Activated CD8-positive, alpha-beta T cell treated with anti-CD3 and anti-CD28 coated beads for 36 hours (primary cell): ENCODE results near the gene MPP7. TPM values are rescaled to one million over a fixed set of nuclear protein-coding genes. Genes with fewer than 3 reads are reported as not detected.
"Not testable (repeated sequence)": the region's sequence is repeated elsewhere in the genome, so short reads cannot be mapped to it uniquely, and the experiment has no call there.

ENCODE experiments used
- ATAC-seq: fragments of 200-7000 bp; cut with Tn5 transposase; one replicate; pipeline ENCODE4 v1.10.0; 2021; ENCODE audit warnings: mild to moderate bottlenecking, moderate library complexity
- CTCF ChIA-PET: fragments of 350-600 bp; sonication (Branson Sonifier 250); formaldehyde crosslinking; loops from one replicate; lab custom pipeline; 2021; ENCODE audit warnings: antibody characterized with exemption; lab: Charles Lee
- POLR2A ChIA-PET: fragments of 350-600 bp; sonication (Branson Sonifier 250); formaldehyde crosslinking; loops from one replicate; lab custom pipeline; 2021; ENCODE audit warnings: antibody characterized with exemption; lab: Charles Lee
- DNase-seq: peaks from one replicate; pipeline ENCODE4 v3.0.0-alpha.2; 2020
- H3K27ac Mint-ChIP-seq: one replicate; pipeline ENCODE4 v1.8.0; 2021; ENCODE audit warnings: mild to moderate bottlenecking, mixed read lengths
- H3K27me3 Mint-ChIP-seq: one replicate; pipeline ENCODE4 v1.8.0; 2021; ENCODE audit warnings: mixed read lengths
- H3K36me3 Mint-ChIP-seq: one replicate; pipeline ENCODE4 v1.8.0; 2021; ENCODE audit warnings: low read depth, mixed read lengths
- H3K4me1 Mint-ChIP-seq: one replicate; pipeline ENCODE4 v1.8.0; 2021; ENCODE audit warnings: low read depth, mixed read lengths
- H3K4me3 Mint-ChIP-seq: one replicate; pipeline ENCODE4 v1.8.0; 2021; ENCODE audit warnings: mild to moderate bottlenecking, moderate library complexity, mixed read lengths
- H3K9me3 Mint-ChIP-seq: one replicate; pipeline ENCODE4 v1.8.0; 2021; ENCODE audit warnings: mixed read lengths
- CTCF ChIP-seq: fragments of 200-600 bp; IDR thresholded peaks from one replicate; pipeline ENCODE4 v1.8.0; 2022; ENCODE audit warnings: antibody characterized with exemption, mild to moderate bottlenecking
- intact Hi-C: fragments of 100-400 bp; cut with micrococcal nuclease; formaldehyde crosslinking; loops from one replicate; pipeline ENCODE4 v1.10.0; 2022
- total RNA-seq, 2 experiments: library from RNA; stranded (reverse); gene quantifications; one replicate each; pipeline ENCODE4 v1.2.3, GENCODE V29; 2021

Gene MPP7
- total RNA-seq = 10 to 100 TPM; 12.6 to 14.3 TPM

- TF ChIP-seq CTCF = peak; percentile 57
- DNase-seq (peak; percentile 97), ATAC-seq (peak; percentile 94)
- intact Hi-C loops = loop anchor here (2.0 to 5.0 kb wide), 4 partner anchors 32 to 78 kb away; no protein-coding TSS in a partner anchor
- Mint-ChIP-seq H3K36me3 (no peaks in the 10 kb centered on the region), H3K4me3 (peak within 1 kb of the TSS; percentile 92), H3K9me3 (no peaks in the 10 kb centered on the region), H3K27ac (peak within 1 kb of the TSS; percentile 81), H3K27me3 (no peaks in the 10 kb centered on the region), H3K4me1 (peaks cover 48% of the 10 kb centered on the region)
- POLR2A ChIA-PET = interaction anchor here (0.7 to 1.8 kb wide), 11 partner anchors 10 to 125 kb away, joined by 3 to 16 read pairs (median 3); no protein-coding TSS in a partner anchor
- CTCF ChIA-PET = interaction anchor here (0.5 to 9.5 kb wide), 27 partner anchors 9 to 934 kb away, joined by 3 to 166 read pairs (median 4); no protein-coding TSS in a partner anchor
Measured at GRCh38 chr10:28302638-28303488, at the start of gene MPP7. Gene MPP7, minus strand, starts transcription at chr10:28303064. Its CDS starts 64,460 bp downstream, at chr10:28238604.

- Mint-ChIP-seq H3K27me3 (no peaks in the 10 kb centered on the region), H3K27ac (no peak overlapping the region), H3K9me3 (peaks cover 12% of the 10 kb centered on the region), H3K36me3 (no peaks in the 10 kb centered on the region), H3K4me3 (no peak overlapping the region), H3K4me1 (no peaks in the 10 kb centered on the region)
- ChIA-PET POLR2A (interaction anchor here (1.7 kb wide), 1 partner anchor 10 kb away, joined by 3 read pairs; no protein-coding TSS in a partner anchor), CTCF (interaction anchor here (1.8 kb wide), 1 partner anchor 9 kb away, joined by 8 read pairs; no protein-coding TSS in a partner anchor)
- no peak for TF ChIP-seq CTCF
- ATAC-seq = no peak
- intact Hi-C loops = no loop called here
- no peak for DNase-seq
Measured at GRCh38 chr10:28349892-28350291, 47.0 kb upstream of the MPP7 start.

- POLR2A ChIA-PET = interaction anchor here (1.8 kb wide), 1 partner anchor 28 kb away, joined by 4 read pairs; no protein-coding TSS in a partner anchor
- H3K9me3 Mint-ChIP-seq = peaks cover 23% of the 10 kb centered on the region
- no peak for TF ChIP-seq CTCF
- intact Hi-C loops = no loop called here
- H3K27ac Mint-ChIP-seq = no peak overlapping the region
- peaks cover 9% of the 10 kb centered on the region for H3K4me1 Mint-ChIP-seq
- H3K27me3 Mint-ChIP-seq = no peaks in the 10 kb centered on the region
- peaks cover 5% of the 10 kb centered on the region for H3K36me3 Mint-ChIP-seq
- CTCF ChIA-PET = interaction anchor here (1.3 to 2.0 kb wide), 3 partner anchors 9 to 93 kb away, joined by 3 to 8 read pairs (median 3); no protein-coding TSS in a partner anchor
- no peak overlapping the region for H3K4me3 Mint-ChIP-seq
- ATAC-seq (no peak), DNase-seq (no peak)
Measured at GRCh38 chr10:28343987-28344895, 41.4 kb upstream of the MPP7 start.

GRCh38 chr10:28343252-28343651 lies 40.4 kb upstream of the MPP7 start:
- Mint-ChIP-seq H3K27me3 (no peaks in the 10 kb centered on the region), H3K36me3 (peaks cover 5% of the 10 kb centered on the region), H3K4me1 (peaks cover 15% of the 10 kb centered on the region), H3K9me3 (peaks cover 23% of the 10 kb centered on the region), H3K4me3 (no peak overlapping the region), H3K27ac (no peak overlapping the region)
- CTCF ChIA-PET = interaction anchor here (0.7 to 2.0 kb wide), 3 partner anchors 8 to 92 kb away, joined by 3 to 8 read pairs (median 3); no protein-coding TSS in a partner anchor
- intact Hi-C loops = no loop called here
- TF ChIP-seq CTCF = no peak
- POLR2A ChIA-PET = interaction anchor here (1.8 kb wide), 1 partner anchor 29 kb away, joined by 4 read pairs; no protein-coding TSS in a partner anchor
- DNase-seq = no peak
- no peak for ATAC-seq

GRCh38 chr10:28341679-28342078 lies 38.8 kb upstream of the MPP7 start:
- H3K9me3 Mint-ChIP-seq = peaks cover 18% of the 10 kb centered on the region
- H3K27me3 Mint-ChIP-seq, DNase-seq, ATAC-seq, H3K36me3 Mint-ChIP-seq, H3K4me3 Mint-ChIP-seq, POLR2A ChIA-PET, intact Hi-C loops, H3K27ac Mint-ChIP-seq: not testable (repeated sequence)
- H3K4me1 Mint-ChIP-seq = peaks cover 24% of the 10 kb centered on the region
- CTCF ChIA-PET = interaction anchor here (1.0 to 2.3 kb wide), 4 partner anchors 8 to 52 kb away, joined by 3 to 8 read pairs (median 4); partner anchors contain the start of gene MPP7
